ENCODE results near the gene CSNK2B. TPM values are rescaled to one million over a fixed set of nuclear protein-coding genes. Genes with fewer than 3 reads are reported as not detected.

CSNK2B gene
- total and polyA plus RNA-seq, 10 of the 15 experiments (the other 5 are each of a cell fraction or from before 2014, with no cell fraction given) = 56.3 to 405 (median 286) TPM

GRCh38 chr6:31619805-31620585 is 45.9 kb upstream of the CSNK2B start (continued):
- TF ChIP-seq NKRF (conservative IDR thresholded peaks at IDR 0.05) (peak; percentile 65; the same call in 1 of the 2 replicates), HSF1 (IDR thresholded peaks at IDR 0.05; ENCODE audit: low read depth, low read length) (0 out of 2 replicates have a peak, but pooled peaks have one; percentile 37), KAT2A (conservative IDR thresholded peaks at IDR 0.05; ENCODE audit: control insufficient read depth, low read depth, low read length) (no peak), ATF7 (IDR thresholded peaks at IDR 0.05; ENCODE audit: low read depth) (peak; percentile 100), BCLAF1 (IDR thresholded peaks at IDR 0.05) (no peak), JUNB (IDR thresholded peaks at IDR 0.05) (peak; percentile 41; the same call in 1 of the 2 replicates), HDGF (IDR thresholded peaks at IDR 0.05) (peak; percentile 97), MXI1 (IDR thresholded peaks at IDR 0.05; ENCODE audit: low read depth, low read length) (peak; percentile 80), BMI1 (IDR thresholded peaks at IDR 0.05; ENCODE audit: borderline replicate concordance) (no peak), POLR2A (IDR thresholded peaks at IDR 0.05; ENCODE audit: low read depth, low read length) (peak; percentile 92), MYC (IDR thresholded peaks at IDR 0.05; ENCODE audit: insufficient read depth, insufficient read length, insufficient replicate concordance, low read length, severe bottlenecking) (no peak), ZZZ3 (IDR thresholded peaks at IDR 0.05; ENCODE audit: control insufficient read depth, insufficient read length, low read depth) (no peak), IRF3 (IDR thresholded peaks at IDR 0.05) (no peak; the same call in 1 of the 2 replicates), DPF2 (IDR thresholded peaks at IDR 0.05) (peak; percentile 18; the same call in 1 of the 2 replicates), SP1 (IDR thresholded peaks at IDR 0.05; ENCODE audit: low read depth, low read length) (peak; percentile 81), USF1 (IDR thresholded peaks at IDR 0.05; ENCODE audit: borderline replicate concordance, extremely low read length, insufficient read depth, low read depth, low read length) (no peak), NR2C2 (IDR thresholded peaks at IDR 0.05; ENCODE audit: borderline replicate concordance, control insufficient read depth, insufficient read length, low read depth) (no peak), HCFC1 (IDR thresholded peaks at IDR 0.05; ENCODE audit: low read length) (peak; percentile 53), ESRRA (IDR thresholded peaks at IDR 0.05; ENCODE audit: low read length) (no peak), EED (IDR thresholded peaks at IDR 0.05; ENCODE audit: low read depth) (peak; percentile 69), SREBF2 (IDR thresholded peaks at IDR 0.05; ENCODE audit: low read length) (peak; percentile 8; the same call in 1 of the 2 replicates)
